Endothelial cell (in vitro differentiated cells): ENCODE data around the gene GAST. TPM values are rescaled to one million over a fixed set of nuclear protein-coding genes. Genes with fewer than 3 reads are reported as not detected.
"Not testable (repeated sequence)": the region's sequence is repeated elsewhere in the genome, so short reads cannot be mapped to it uniquely, and the experiment has no call there.

Source experiments
- DNase-seq: peaks from one replicate; pipeline ENCODE4 v3.0.0; 2021; ENCODE audit warnings: low spot score
- H3K27ac Mint-ChIP-seq: one replicate; pipeline ENCODE4 v1.8.0; 2021; ENCODE audit warnings: mixed read lengths, inconsistent platforms; ENCODE audit not compliant: unreplicated experiment
- H3K27me3 Mint-ChIP-seq: one replicate; pipeline ENCODE4 v1.8.0; 2021; ENCODE audit warnings: mild to moderate bottlenecking, moderate library complexity, mixed read lengths, inconsistent platforms; ENCODE audit not compliant: unreplicated experiment
- H3K36me3 Mint-ChIP-seq: one replicate; pipeline ENCODE4 v1.8.0; 2021; ENCODE audit warnings: mild to moderate bottlenecking, low read depth, mixed read lengths, inconsistent platforms; ENCODE audit not compliant: unreplicated experiment
- H3K4me1 Mint-ChIP-seq: one replicate; pipeline ENCODE4 v1.8.0; 2021; ENCODE audit warnings: mild to moderate bottlenecking, mixed read lengths, inconsistent platforms; ENCODE audit not compliant: unreplicated experiment
- H3K4me3 Mint-ChIP-seq: one replicate; pipeline ENCODE4 v1.8.0; 2021; ENCODE audit warnings: mild to moderate bottlenecking, mixed read lengths, inconsistent platforms; ENCODE audit not compliant: unreplicated experiment
- H3K9me3 Mint-ChIP-seq: one replicate; pipeline ENCODE4 v1.8.0; 2021; ENCODE audit warnings: mixed read lengths, inconsistent platforms; ENCODE audit not compliant: unreplicated experiment
- total RNA-seq: library from RNA; stranded (reverse); fragmentation: NEBNext Ultra II Directional; extraction: Animal tissue kit (Norgen Biotek cat#: 25700); gene quantifications from one replicate; pipeline ENCODE4 v1.2.1, GENCODE V29; 2021; ENCODE audit not compliant: unreplicated experiment
- TF ChIP-seq, protein P1 (sequence below): fragments of 200-600 bp; sonication (generic); IDR thresholded peaks from one replicate; pipeline ENCODE4 v1.5.0; 2021; ENCODE audit warnings: antibody characterized with exemption; ENCODE audit not compliant: unreplicated experiment

The GAST gene
- total RNA-seq, 1 donor from 2014 or later: not detected

DNA sequence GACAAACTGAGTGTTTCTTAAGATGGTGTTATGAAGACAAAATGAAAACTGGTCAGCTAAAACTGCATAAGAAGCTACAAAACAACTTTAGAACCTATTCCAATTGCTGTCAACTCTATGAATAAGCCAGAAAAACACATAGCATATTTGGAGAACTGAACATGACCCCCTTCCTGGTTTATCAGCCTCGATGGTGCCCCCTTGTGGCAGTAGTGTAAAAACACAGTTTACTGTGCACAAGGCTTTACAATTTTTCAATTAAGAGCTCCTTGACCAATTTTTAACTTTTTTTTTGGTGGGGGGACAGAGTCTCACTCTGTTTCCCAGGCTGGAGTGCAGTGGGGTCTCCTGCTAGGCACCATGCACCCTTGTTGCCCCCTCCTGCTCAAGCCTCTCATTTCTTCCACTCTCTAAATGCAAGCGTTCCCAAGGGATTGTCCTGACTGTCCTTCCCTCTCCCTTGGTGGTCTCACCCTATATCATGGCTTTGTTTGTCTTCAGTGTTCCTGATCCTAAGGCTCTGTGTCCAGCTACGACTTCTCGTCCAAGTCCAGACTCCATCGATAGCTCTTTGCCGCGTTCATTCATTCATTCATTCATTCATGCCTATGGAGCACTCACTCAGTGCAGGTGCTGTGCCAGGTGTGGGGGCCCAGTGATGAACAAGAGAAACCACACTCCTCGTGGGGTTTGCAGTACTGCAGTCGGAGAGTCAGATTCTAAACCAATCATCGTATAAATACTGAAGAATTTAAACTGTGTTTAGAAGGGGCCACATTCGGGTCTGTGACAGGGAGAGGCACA is 16.0 kb upstream of the GAST start:
- DNase-seq: peak; percentile 68
- H3K4me1 Mint-ChIP-seq: peaks cover 7% of the 10 kb centered on the region
- peaks cover 13% of the 10 kb centered on the region for H3K27me3 Mint-ChIP-seq
- no peaks in the 10 kb centered on the region for H3K9me3 Mint-ChIP-seq
- H3K4me3 Mint-ChIP-seq: no peak overlapping the region
- TF ChIP-seq, protein P1, sequence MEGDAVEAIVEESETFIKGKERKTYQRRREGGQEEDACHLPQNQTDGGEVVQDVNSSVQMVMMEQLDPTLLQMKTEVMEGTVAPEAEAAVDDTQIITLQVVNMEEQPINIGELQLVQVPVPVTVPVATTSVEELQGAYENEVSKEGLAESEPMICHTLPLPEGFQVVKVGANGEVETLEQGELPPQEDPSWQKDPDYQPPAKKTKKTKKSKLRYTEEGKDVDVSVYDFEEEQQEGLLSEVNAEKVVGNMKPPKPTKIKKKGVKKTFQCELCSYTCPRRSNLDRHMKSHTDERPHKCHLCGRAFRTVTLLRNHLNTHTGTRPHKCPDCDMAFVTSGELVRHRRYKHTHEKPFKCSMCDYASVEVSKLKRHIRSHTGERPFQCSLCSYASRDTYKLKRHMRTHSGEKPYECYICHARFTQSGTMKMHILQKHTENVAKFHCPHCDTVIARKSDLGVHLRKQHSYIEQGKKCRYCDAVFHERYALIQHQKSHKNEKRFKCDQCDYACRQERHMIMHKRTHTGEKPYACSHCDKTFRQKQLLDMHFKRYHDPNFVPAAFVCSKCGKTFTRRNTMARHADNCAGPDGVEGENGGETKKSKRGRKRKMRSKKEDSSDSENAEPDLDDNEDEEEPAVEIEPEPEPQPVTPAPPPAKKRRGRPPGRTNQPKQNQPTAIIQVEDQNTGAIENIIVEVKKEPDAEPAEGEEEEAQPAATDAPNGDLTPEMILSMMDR: peak; percentile 84
- H3K27ac Mint-ChIP-seq: no peak overlapping the region
- peaks cover 21% of the 10 kb centered on the region for H3K36me3 Mint-ChIP-seq

DNA sequence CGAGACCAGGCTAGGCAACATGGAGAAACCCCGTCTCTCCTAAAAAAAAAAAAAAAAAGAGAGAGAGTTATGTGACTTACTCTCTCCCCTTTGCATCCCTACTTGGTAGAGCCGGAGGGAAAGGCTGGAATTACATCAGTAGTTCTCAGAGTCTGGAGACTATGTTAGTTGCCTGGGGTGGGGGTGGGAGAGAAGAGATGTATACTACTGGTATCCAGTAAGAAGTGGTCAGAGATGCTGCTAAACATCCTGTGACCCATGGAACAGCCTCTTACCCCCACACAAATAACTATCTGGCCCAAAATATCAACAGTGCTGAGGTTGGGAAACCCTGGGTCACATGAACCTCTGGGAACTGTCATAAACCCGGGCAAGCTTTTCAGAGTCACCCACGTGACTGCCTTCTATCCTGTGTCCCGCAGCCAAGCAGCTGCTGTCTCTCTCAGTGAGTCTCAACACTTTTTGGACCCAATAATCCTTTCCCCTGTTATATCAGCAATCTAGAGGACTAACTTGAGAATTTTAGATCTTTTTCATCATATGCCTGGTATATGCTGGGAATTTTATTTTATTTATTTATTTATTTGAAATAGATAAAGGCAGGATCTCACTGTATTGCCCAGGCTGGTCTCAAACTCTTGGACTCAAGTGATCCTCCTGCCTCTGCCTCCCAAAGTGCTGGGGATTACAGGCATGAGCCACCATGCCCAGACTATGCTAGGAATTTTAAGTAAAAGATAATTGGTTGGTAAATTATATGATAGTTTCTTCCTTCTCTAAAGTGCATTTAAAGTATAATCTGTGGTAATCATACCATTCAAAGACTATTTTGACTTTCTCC is 14.8 kb upstream of the GAST start:
- H3K9me3 Mint-ChIP-seq: no peaks in the 10 kb centered on the region
- H3K4me3 Mint-ChIP-seq: no peak overlapping the region
- H3K36me3 Mint-ChIP-seq: peaks cover 12% of the 10 kb centered on the region
- H3K27me3 Mint-ChIP-seq: peaks cover 8% of the 10 kb centered on the region
- peaks cover 4% of the 10 kb centered on the region for H3K4me1 Mint-ChIP-seq
- no peak overlapping the region for H3K27ac Mint-ChIP-seq
- DNase-seq: no peak
- TF ChIP-seq, protein P1: no peak

DNA sequence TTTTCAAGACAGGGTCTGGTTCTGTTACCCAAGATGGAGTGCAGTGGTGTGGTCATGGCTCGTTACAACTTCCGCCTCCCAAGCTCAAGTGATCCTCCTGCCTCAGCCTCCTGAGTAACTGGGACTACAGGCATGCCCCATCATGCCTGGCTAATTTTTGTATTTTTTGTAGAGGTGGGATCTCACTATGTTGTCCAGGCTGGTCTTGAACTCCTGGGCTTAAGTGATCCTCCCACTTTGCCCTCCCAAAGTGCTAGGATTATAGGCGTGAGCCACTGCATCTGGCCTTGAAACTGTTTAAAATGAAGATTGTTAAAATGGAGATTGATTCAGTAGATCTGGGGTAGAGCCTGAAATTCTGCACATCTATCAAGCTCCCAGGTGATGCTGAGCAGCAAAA is 11.3 kb upstream of the GAST start:
- peaks cover 13% of the 10 kb centered on the region for H3K4me1 Mint-ChIP-seq
- not testable (repeated sequence) for H3K27ac Mint-ChIP-seq, H3K36me3 Mint-ChIP-seq, H3K9me3 Mint-ChIP-seq, DNase-seq, H3K4me3 Mint-ChIP-seq, H3K27me3 Mint-ChIP-seq

DNA sequence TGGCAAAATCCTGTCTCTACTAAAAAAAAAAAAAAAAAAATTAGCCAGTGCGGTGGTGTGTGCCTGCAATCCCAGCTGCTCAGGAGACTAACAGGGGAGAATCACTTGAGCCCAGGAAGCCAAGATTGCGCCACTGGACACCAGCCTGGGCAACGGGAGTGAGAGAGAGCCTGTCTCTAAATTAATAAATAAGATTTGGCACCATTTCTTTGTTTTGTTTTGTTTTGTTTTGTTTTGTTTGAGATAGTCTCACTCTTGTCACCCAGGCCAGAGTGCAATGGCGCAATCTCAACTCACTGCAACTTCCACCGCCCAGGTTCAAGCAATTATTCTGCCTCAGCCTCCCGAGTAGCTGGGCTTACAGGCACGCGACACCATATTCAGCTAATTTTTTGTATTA is 9.4 kb upstream of the GAST start:
- TF ChIP-seq, protein P1: no peak
- no peaks in the 10 kb centered on the region for H3K9me3 Mint-ChIP-seq
- H3K4me3 Mint-ChIP-seq: no peak overlapping the region
- DNase-seq: no peak
- H3K36me3 Mint-ChIP-seq: peaks cover 4% of the 10 kb centered on the region
- H3K4me1 Mint-ChIP-seq: peaks cover 9% of the 10 kb centered on the region
- no peak overlapping the region for H3K27ac Mint-ChIP-seq
- no peaks in the 10 kb centered on the region for H3K27me3 Mint-ChIP-seq

DNA sequence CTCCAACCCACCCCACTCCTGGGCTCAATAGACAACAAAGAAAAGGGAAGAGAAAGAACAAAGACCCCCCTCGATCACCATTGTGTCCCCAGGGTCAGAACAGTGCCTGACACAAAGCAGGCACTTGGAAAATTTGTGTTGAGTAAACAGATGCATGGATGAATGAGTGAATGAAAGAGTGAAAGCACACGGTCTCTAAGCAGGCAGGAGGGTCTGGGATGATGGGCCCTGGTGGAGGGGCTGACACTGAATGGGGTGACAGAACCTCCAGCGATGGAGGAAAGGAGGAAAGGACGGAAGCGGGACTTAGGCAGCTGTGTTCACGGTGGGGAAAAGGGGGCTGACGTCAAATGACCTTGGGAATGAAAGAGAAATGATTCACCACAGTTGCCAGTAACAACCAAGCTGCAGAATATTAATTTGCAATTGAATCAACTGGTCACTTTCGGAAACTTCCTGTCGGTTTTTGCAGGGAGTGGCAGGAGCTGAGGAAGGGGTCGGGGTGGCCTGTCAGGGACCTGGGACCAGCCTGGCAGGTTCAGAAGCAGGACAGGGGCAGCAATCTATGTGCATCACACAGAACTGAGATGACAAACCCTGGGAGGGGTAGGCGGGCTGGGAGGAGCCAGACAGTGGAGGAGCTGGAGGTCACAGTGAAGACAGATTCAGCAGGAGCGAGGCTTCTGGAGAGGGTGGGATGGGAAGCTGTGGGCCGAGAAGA is 6.7 kb upstream of the GAST start:
- Mint-ChIP-seq H3K9me3 (no peaks in the 10 kb centered on the region), H3K4me3 (peak overlapping the region; percentile 51), H3K4me1 (peaks cover 9% of the 10 kb centered on the region), H3K36me3 (peaks cover 4% of the 10 kb centered on the region), H3K27ac (peak overlapping the region; percentile 42), H3K27me3 (peaks cover 3% of the 10 kb centered on the region)
- TF ChIP-seq, protein P1: no peak
- DNase-seq: no peak
